Myocyte (in vitro differentiated cells): ENCODE data around the gene TMBIM1. TPM values are rescaled to one million over a fixed set of nuclear protein-coding genes. Genes with fewer than 3 reads are reported as not detected.

Experiments used
- microRNA-seq: library from miRNA; unstranded; fragments of <30 nt; microRNA quantifications from one replicate; pipeline ENCODE4, GENCODE V29; 2016
- total RNA-seq: library from RNA; depleted of rRNA; stranded (reverse); fragments of >200 nt; gene quantifications from 2 replicates; pipeline ENCODE4 v1.2.3, GENCODE V29; 2014

The TMBIM1 gene
- total RNA-seq, 1 donor from 2014 or later = 212 TPM

Small RNAs within 50 kb of the gene (microRNA-seq; reads per million reads assigned to microRNA genes)
- gene MIR6513 (4.5 reads per million, percentile 20 among the genes with 10 or more reads in this experiment), gene MIR6810 (not detected)

Other genes with a start within 250 kb of the TMBIM1 start
- 0.08 TPM in 1 of 2 replicates, not detected in the other for gene RUFY4, start 223.2 kb downstream of the TMBIM1 start, total RNA-seq
- not detected in 2 replicates for gene CXCR2, start 166.5 kb downstream of the TMBIM1 start, total RNA-seq
- not detected in 2 replicates for gene CXCR1, start 125.5 kb downstream of the TMBIM1 start, total RNA-seq
- 237 and 270 TPM in 2 replicates for gene ARPC2, start 75.3 kb downstream of the TMBIM1 start, total RNA-seq
- 0.57 and 1.1 TPM in 2 replicates for gene GPBAR1, start 31.5 kb downstream of the TMBIM1 start, total RNA-seq
- gene AAMP, start 22.4 kb downstream of the TMBIM1 start, total RNA-seq = 173 and 198 TPM in 2 replicates
- 30.6 and 37.8 TPM in 2 replicates for gene PNKD, start 22.0 kb downstream of the TMBIM1 start, total RNA-seq
- gene CATIP, start 64.4 kb upstream of the TMBIM1 start, total RNA-seq = not detected in 2 replicates
- gene SLC11A1, start 89.8 kb upstream of the TMBIM1 start, total RNA-seq = 0.03 and 0.36 TPM in 2 replicates
- 45.3 and 48.9 TPM in 2 replicates for gene CTDSP1, start 107.4 kb upstream of the TMBIM1 start, total RNA-seq
- not detected in 2 replicates for gene VIL1, start 126.6 kb upstream of the TMBIM1 start, total RNA-seq